Measurements from ENCODE around the gene SUPT16H.
"Not testable (repeated sequence)": the region's sequence is repeated elsewhere in the genome, so short reads cannot be mapped to it uniquely, and the experiment has no call there.

The SUPT16H gene

DNA sequence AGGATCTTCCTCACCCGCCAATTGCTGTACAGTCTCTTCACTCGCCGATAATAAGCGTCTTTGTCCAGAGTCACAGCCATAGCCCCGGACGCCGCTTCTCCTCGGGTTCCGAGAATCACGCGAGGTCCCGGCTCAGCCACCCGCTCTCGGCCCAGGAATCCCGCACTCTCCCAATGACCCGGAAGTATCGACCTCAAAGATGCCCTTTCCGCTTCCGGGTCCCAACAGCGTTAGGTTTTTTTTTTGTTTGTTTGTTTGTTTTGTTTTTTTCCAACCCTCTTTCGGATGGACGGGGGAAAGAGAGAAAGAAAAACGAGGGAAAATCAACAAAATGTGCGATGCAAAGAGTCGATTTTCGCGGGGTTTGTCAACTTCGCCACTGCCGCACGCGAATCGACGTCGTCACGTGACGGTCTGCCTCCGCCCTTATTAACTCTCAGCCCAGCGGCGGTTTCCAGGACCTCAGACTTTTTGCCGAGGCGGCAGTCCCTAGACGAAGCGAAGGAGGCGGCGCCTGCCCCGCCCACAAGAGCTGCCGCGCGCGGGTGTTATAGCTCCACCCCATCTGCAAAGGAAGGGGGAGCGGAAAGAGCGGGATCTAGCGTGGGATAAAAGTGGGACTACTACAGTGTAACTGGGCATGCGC is at the start of gene SUPT16H:
SUPT16H (minus strand) TSS at position 172 of the 646 bp plus-strand sequence; CDS start at position 80, 92 bp downstream.
- H3K4me3 ChIP-seq (ENCODE audit: low read depth, low read length) = peak within 1 kb of the TSS; percentile 100

DNA sequence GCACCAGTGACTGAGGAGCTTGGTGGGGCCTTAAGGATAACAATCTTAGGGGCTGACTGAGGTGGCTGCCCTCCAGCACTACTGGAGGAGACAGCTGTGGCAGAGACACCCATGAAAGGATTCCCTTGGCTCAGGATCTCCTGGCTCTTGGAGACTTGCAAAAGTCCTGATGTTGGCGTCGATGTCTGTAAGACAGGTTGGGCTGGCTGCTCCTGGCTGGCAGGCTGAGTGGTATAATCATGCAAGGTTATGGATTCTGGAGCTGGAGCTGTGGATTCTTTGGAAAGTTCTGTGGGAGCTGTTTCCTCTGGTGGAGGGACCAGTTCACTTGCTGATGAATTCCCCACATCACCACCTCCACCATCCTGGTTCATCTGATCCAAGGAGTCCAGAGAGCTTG is 47.3 kb upstream of the SUPT16H start:
- H3K4me3 ChIP-seq (ENCODE audit: low read depth, low read length) = no peak overlapping the region

- no peak overlapping the region for H3K4me3 ChIP-seq (ENCODE audit: low read depth, low read length)
Observed at GRCh38 chr14:21428930-21429329, 45.1 kb upstream of the SUPT16H start.

- no peak overlapping the region for H3K4me3 ChIP-seq (ENCODE audit: low read depth, low read length)
Observed at GRCh38 chr14:21426692-21427091, 42.9 kb upstream of the SUPT16H start.

DNA sequence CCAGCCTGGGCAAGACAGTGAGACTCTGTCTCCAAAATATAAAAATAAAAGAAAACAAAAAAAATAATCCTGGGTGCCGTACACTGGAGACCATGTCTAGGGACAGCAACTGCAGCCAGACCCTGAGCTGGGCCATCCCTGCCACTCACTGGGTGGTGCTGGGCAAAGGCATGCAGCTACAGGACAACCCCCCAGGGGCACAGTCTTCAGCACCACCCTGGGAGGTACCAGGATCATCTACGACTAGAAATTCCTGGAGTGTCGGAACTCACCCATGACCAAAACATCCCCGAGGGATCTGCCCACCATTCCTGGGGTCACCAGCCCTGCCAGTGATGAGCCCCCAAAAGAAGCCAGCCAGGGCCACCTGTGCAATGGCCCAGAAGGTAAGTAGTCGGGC is 35.7 kb upstream of the SUPT16H start:
- no peak overlapping the region for H3K4me3 ChIP-seq (ENCODE audit: low read depth, low read length)

DNA sequence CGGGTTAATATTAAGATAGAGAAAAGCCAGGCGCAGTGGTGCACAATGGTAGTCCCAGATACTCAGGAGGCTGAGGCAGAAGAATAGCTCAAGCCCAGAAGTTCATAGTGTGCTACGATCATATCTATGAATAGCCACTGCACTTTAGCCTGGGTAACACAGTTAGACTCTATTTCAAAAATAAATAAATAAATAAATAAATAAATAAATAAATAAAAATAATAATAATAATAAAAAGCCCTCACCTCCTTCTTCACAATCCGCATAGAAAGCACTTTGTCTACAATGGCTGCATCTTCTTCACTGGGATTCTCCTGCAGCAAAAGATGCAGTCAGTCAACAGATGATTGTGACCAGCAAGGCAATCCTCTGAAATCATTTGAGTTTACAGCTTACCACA is 31.5 kb upstream of the SUPT16H start:
- H3K4me3 ChIP-seq (ENCODE audit: low read depth, low read length) = no peak overlapping the region

DNA sequence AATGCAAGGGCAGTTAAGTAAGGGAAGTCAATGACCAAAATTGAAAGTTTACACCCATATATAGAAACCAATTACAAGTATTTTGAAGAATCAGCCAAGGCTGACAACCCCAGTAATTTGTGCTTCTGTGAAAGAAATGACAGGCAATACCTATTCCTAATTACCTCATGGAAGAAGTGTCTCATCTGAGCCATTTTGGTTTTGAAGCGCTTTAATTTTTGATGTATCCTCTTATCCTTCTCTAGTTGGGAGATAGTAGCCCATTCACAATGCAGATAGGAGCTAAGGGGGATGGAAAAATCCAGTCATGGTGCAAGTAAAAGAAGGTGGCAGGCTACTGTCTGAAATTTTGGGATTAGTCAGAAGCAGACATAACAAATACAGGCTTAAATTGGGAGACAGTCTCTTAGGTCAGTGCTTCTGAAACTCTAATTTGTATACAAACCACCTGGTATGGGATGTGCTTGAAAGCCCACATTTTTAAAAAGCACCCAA is 30.4 kb upstream of the SUPT16H start:
- H3K4me3 ChIP-seq (ENCODE audit: low read depth, low read length) = no peak overlapping the region

DNA sequence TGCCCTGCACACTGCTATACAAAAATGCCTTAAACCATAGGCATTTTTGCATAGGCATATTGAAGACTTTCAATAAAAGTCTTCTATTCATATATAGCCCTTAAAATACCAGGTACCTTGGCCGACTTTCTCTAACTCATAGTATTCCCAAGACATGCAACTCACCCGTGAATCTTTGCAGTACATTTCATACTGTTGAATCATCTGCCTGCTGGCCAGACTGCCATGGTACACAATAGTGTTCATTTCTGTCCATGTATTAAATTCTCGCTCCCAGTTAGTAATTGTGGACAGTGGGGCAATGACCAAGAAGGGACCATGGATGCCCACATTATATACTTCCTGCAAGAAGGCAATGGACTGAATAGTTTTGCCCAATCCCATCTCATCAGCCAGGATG is 24.3 kb upstream of the SUPT16H start:
- H3K4me3 ChIP-seq (ENCODE audit: low read depth, low read length) = no peak overlapping the region

DNA sequence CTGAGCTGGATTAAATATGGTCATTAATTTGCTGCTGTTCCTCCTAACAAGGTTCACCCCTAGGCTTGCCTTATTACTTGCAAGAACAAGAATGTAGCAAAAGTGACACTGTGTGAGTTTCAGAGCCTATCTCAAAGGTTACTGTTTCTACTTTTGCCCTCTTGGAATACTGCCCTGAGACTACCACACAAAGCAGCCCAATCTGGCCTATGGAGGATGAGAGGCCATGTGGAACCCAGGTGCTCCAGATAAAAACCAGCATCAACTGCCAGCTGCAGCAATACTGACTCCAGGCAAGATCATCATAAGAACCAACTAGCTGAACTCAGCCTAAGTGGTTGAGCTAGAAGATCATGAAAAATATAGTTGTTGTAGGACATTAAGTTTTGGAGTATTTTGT is 22.4 kb upstream of the SUPT16H start:
- H3K4me3 ChIP-seq (ENCODE audit: low read depth, low read length) = no peak overlapping the region

GRCh38 chr14:21405097-21405496 is 21.3 kb upstream of the SUPT16H start:
- H3K4me3 ChIP-seq (ENCODE audit: low read depth, low read length) = no peak overlapping the region

DNA sequence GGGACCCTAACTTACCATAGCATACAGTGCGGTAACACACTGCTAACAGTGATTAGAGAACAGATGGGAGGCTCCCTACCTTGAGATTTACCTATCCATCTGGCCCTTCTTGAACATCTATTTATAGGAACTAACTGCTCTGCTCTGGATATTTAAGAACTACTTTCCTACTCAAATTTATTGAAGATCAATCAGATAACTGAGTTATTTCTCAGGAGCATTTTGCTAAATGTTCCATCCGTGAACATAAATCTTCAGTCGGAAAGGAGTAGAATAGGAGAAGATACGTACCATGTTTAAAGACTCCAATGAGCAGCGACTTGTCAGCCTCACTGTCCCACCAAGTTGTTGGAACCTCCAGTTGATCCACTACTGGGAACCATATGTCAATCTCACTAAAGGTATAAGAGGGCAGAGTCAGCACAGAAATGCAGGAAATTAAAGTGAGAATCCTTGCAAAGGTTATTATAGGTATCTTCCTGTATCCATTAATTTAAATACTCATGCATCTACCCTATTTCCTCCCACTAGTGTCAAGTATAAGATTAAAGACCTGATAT is 15.6 kb upstream of the SUPT16H start:
- no peak overlapping the region for H3K4me3 ChIP-seq (ENCODE audit: low read depth, low read length)

- no peak overlapping the region for H3K4me3 ChIP-seq (ENCODE audit: low read depth, low read length)
Observed at GRCh38 chr14:21398901-21399300, 15.1 kb upstream of the SUPT16H start.

- H3K4me3 ChIP-seq (ENCODE audit: low read depth, low read length) = no peak overlapping the region
Observed at GRCh38 chr14:21395450-21395849, 11.6 kb upstream of the SUPT16H start.

- H3K4me3 ChIP-seq (ENCODE audit: low read depth, low read length) = no peak overlapping the region
Observed at GRCh38 chr14:21385188-21385904, 1.5 kb upstream of the SUPT16H start.

GRCh38 chr14:21384494-21384851 is 654 bp upstream of the SUPT16H start:
- peak overlapping the region; percentile 100 for H3K4me3 ChIP-seq (ENCODE audit: low read depth, low read length)

DNA sequence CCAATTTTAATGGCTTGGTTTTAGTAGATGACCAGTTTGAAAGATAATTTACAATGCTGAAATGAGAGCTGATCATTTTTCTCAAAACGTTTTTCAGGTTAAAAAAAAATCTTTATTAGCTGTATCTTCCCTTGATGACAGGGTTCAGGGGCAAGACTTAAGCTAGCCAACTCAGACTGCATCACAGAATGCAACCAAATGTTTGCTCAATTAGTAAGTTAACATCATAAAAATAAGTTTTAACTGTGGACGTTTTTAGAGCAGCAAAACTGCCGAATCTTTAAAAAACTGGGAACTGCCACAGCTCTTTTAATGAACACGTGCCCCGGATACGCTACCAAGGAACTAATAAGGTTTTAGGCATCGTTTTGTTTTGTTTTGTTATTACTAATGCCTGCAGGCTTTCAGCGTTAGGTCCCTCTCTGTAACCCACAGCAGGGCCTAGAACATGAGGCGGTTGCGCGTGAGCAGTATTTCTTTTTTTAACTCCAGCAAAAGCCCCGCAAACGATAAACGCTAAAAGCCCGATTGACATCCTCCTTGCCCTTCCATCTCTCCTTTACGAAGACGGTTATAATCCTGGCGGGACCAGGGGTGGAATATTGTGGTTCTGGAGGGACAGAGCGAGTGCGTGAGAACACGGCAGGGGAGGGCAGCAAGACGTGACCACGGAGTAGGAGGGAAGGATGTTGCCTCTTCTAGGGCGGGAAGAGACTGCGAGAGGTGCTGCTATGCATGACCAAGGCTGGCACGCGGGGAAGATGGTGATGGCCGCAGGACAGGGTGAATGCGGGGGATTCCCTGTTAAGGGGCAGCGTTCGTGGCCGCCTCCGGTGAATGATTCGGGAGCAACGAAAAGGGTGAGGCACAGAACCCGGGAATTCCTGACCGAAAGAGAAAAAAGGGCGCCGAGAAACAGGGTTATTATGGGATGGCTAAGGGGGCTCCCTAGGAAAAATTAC is 652 bp downstream of the SUPT16H start:
- H3K4me3 ChIP-seq (ENCODE audit: low read depth, low read length) = peak overlapping the region; percentile 100

DNA sequence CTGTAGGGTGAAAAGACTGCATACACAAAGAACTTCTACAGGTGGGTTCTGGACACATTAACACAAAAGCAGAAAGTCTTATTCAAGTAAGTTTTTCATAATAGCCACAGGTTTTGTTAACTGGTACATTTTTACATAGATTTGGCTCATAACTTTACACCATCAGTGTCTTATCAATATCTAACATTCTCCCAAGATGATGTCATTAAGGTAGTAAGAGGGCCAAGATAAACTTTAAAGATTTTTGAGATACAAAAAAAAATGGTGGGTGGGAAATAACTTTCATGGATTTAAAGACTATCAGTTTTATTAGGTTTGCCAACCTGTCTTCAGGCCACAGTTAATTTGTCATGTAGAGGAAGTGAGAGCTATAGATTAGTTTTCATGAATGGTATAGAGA is 1.7 kb downstream of the SUPT16H start:
- no peak overlapping the region for H3K4me3 ChIP-seq (ENCODE audit: low read depth, low read length)

- H3K4me3 ChIP-seq (ENCODE audit: low read depth, low read length) = no peak overlapping the region
Observed at GRCh38 chr14:21379338-21379737, 4.5 kb downstream of the SUPT16H start.

DNA sequence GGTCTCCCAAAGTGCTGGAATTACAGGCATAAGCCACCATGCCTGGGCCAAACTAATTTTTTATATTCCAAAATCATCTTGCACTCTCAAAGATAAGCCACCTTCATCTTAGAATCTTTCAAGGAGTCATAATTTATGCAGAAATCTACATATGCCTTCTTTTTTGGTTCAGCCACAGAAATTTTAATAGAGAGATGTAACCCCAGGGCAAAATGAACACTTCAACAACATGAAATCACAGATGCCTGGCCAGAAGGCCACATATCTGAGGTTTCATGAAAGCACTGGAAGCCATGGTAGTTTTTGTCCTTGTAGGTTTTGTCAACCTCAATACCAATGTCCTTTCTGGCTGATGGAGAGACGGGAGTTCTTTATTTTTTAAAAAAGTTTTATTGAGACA is 9.8 kb downstream of the SUPT16H start:
- no peak overlapping the region for H3K4me3 ChIP-seq (ENCODE audit: low read depth, low read length)

- H3K4me3 ChIP-seq (ENCODE audit: low read depth, low read length) = not testable (repeated sequence)
Observed at GRCh38 chr14:21372814-21373213, 11.0 kb downstream of the SUPT16H start.

All from iPS-11a (cell line).